ENCODE results near the gene H2AZ2.

Gene H2AZ2

DNA sequence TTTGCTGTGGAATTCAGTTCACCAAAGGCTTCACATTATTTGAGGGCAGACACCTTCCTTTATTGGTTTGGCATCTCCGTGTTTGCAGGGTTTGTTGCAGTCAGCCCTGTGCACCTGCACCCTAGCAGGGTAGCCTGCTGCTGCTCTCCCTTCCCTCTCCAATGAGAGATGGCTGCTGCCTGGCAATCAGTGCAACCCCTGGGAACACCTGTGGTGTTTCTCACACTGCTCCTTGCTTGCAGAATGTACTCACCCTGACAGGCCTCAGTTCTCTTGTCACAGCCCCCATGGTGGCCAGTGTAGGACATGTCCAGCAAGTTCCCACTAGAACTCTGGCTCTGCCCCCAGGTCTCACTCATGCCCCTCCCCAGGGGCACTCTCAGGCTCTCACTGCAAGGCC is 63.5 kb downstream of the H2AZ2 start:
- DNase-seq (ENCODE audit: low read depth) = no peak

DNA sequence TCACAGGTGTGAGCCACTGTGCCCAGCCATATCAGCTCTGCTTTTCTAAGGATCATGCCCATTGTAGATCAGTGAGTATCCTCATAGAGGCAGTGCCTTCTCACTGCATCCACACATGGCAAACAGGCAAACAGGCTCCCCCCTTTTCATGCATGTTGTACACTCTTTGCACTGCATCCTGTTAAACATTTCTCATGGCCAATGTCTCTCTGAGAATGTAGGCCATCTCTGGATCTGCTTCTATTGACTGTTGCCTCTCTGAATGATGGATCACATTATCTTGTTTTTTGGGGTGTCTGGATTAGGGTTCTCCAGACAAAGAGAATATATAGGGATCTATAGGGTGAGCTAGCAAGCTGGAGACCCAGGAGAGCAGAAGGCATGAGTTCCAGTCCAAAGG is 64.5 kb downstream of the H2AZ2 start:
- DNase-seq (ENCODE audit: low read depth) = no peak

DNA sequence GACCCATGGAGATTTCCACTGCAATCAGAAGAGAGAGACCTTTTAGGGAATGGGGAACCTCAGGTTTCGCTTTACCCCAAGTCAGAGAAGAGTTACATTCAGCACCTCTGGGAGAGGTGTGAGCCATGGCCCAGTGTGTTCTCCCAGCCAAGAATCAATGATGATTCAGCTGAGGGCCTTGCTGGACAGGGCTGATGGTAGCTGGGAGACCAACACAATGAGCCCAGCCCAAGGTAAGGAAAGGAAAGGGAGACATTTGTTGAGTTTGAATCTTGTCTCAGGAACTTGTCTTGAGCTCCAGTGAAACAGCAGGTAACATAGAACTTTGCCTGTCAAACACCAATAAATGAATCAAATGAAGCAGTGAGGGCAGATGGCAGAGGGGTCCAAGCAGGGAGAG is 65.4 kb downstream of the H2AZ2 start:
- DNase-seq (ENCODE audit: low read depth) = no peak

All from HS-27A (cell line).